ENCODE results near the gene PTTG1.

- TF ChIP-seq ZNF274 (IDR thresholded peaks at IDR 0.05; ENCODE audit: low read depth, low read length) (no peak), SUZ12 (IDR thresholded peaks at IDR 0.05; ENCODE audit: extremely low read depth, insufficient read depth, insufficient read length) (no peak), YY1 (IDR thresholded peaks at IDR 0.05; ENCODE audit: insufficient read depth, insufficient read length) (no peak)
Observed at GRCh38 chr5:160466889-160467554, 45.4 kb downstream of the PTTG1 start.
